SJSA1 (cell line): ENCODE measurements around the gene VWA8. TPM values are rescaled to one million over a fixed set of nuclear protein-coding genes. Genes with fewer than 3 reads are reported as not detected.

ENCODE experiments used
- DNase-seq, 2 experiments: peaks; one replicate each; pipeline ENCODE4 v3.0.0-alpha.2; 2015 to 2020; ENCODE audit warnings: low spot score in 2 of 2, low read depth in 1 of 2
- H3K27ac ChIP-seq: fragments of 250-450 bp; sonication (Bioruptor Pico); 2 replicates; pipeline ENCODE4 v1.5.1; 2020; ENCODE audit warnings: mild to moderate bottlenecking, moderate library complexity
- H3K27me3 ChIP-seq: fragments of 250-450 bp; sonication (Bioruptor Pico); replicated peaks from 2 replicates; pipeline ENCODE4 v1.5.1; 2020; ENCODE audit warnings: mild to moderate bottlenecking, moderate library complexity
- H3K36me3 ChIP-seq: fragments of 250-450 bp; sonication (Bioruptor Pico); 2 replicates; pipeline ENCODE4 v1.5.1; 2020; ENCODE audit warnings: mild to moderate bottlenecking
- H3K4me1 ChIP-seq: fragments of 250-450 bp; sonication (Bioruptor Pico); replicated peaks from 2 replicates; pipeline ENCODE4 v1.6.1; 2021; ENCODE audit warnings: mild to moderate bottlenecking
- H3K4me3 ChIP-seq: fragments of 250-450 bp; sonication (Bioruptor Pico); 2 replicates; pipeline ENCODE4 v1.5.1; 2020; ENCODE audit warnings: mild to moderate bottlenecking
- H3K9me3 ChIP-seq: fragments of 250-450 bp; sonication (Bioruptor Pico); replicated peaks from 2 replicates; pipeline ENCODE4 v1.5.1; 2020; ENCODE audit warnings: mild to moderate bottlenecking
- total RNA-seq: library from RNA; depleted of rRNA; stranded (reverse); fragments of >200 nt; shearing (Covaris generic); gene quantifications from 2 replicates; pipeline ENCODE4 v1.2.3, GENCODE V29; 2014

VWA8 gene
- total RNA-seq, 1 experiment from 2014 or later = 8.6 TPM

DNA sequence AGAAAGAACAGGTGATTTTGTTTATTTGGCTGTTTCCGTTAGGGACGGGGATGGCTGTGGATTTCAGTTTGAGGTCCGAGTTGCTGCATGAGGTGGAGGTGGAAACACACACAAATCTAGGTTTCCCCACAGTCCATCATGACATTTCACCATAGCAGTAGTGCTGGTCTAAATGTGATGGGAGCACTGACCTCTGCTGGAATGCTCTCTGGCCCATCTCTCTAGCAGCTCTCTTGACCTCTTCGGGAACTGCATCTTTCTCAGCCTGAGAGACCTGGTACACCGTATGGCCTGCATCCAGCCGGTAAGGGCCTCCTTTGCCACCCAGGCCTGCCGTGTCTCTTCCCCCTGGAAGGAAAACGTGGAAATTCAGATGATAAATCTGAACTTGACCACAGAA lies 349.5 kb downstream of the VWA8 start:
- Histone ChIP-seq H3K4me3 (no peak overlapping the region), H3K27me3 (no peaks in the 10 kb centered on the region), H3K27ac (peak overlapping the region; percentile 71), H3K9me3 (no peaks in the 10 kb centered on the region), H3K36me3 (peaks cover 4% of the 10 kb centered on the region), H3K4me1 (peaks cover 44% of the 10 kb centered on the region)
- no peak for DNase-seq

DNA sequence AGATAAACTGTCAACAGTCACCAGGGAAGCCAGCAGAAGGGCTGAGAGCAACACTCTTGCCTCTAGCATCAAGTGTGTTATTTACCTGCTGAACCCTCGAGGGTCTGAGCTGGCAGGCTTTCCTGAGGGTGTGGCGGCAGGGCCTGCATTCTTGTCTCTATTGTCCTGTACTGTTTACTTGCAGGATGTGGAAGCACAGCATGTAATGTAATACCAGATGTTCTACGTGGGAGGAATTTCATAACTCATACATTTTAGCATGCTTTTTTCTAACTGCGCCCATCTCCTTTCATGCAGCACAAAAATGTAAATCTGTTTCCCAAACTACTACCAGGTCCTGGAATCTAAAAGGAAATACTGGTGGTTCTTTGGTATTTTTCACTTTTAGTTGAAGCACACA lies 350.5 kb downstream of the VWA8 start:
- H3K36me3 ChIP-seq = peaks cover 4% of the 10 kb centered on the region
- H3K4me1 ChIP-seq = peaks cover 44% of the 10 kb centered on the region
- H3K27me3 ChIP-seq = no peaks in the 10 kb centered on the region
- no peak overlapping the region for H3K4me3 ChIP-seq
- no peaks in the 10 kb centered on the region for H3K9me3 ChIP-seq
- peak overlapping the region; percentile 71 for H3K27ac ChIP-seq
- DNase-seq = peak; percentile 60 to 67

GRCh38 chr13:41609828-41610227 lies 351.1 kb downstream of the VWA8 start:
- Histone ChIP-seq H3K4me1 (peaks cover 41% of the 10 kb centered on the region), H3K36me3 (peaks cover 4% of the 10 kb centered on the region), H3K27me3 (no peaks in the 10 kb centered on the region), H3K4me3 (no peak overlapping the region), H3K9me3 (no peaks in the 10 kb centered on the region), H3K27ac (peak overlapping the region; percentile 71)
- no peak for DNase-seq

DNA sequence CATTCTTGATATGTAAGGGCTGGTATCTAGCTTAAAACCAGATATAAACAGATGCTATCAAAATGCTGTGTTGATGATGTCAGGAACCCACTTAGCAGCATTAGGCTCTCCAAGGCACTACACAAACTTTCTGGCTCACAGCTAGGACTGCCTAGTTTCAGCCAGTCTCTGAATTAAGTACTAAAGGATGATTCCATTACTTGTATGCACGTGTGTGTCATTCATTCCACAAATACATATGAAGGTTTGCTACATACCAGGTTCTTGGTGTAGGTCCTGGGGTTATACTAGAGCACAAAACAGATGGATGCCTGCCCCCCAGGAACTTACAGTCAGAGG lies 352.1 kb downstream of the VWA8 start:
- no peak overlapping the region for H3K27ac ChIP-seq
- H3K4me3 ChIP-seq = no peak overlapping the region
- no peak for DNase-seq
- peaks cover under 1% of the 10 kb centered on the region; the same call in 1 of the 2 replicates for H3K36me3 ChIP-seq
- H3K9me3 ChIP-seq = no peaks in the 10 kb centered on the region
- no peaks in the 10 kb centered on the region for H3K27me3 ChIP-seq
- peaks cover 31% of the 10 kb centered on the region for H3K4me1 ChIP-seq

DNA sequence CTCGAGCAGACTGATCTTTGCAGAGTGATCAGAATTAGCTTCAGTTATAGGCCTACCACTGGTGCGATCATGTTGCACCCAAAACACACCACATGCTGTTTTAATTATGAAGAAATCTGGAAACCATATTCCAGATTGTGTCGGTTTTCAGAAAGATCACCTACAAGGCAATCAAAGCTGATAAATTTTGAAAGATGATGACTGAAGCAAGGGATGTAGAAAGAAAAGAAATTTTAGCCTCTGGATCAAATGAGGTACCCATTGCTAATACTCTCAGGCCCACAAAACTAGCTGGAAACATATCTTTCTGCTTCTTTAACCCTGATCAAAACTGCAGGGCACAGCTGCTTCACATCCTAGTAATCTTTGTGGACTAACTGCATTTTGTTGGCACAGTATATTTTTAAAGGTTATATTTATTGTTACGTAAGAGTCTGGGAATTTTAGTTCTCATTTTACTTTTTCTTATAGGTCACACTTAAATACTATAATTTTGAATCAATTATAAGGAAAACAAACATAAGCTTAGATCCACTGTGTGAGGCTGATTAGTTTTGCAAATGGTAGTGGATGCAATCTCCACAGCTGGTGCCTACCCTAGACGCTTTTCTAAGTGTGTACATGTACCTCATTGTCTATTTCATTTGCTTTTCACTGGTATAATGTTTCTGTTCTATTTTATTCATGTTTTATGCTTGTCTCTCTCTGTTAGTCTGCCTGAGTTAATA lies 352.6 kb downstream of the VWA8 start:
- no peak overlapping the region for H3K27ac ChIP-seq
- no peak for DNase-seq
- peaks cover 3% of the 10 kb centered on the region for H3K36me3 ChIP-seq
- no peaks in the 10 kb centered on the region for H3K9me3 ChIP-seq
- peaks cover 25% of the 10 kb centered on the region for H3K4me1 ChIP-seq
- no peak overlapping the region for H3K4me3 ChIP-seq
- H3K27me3 ChIP-seq = no peaks in the 10 kb centered on the region

GRCh38 chr13:41606646-41607045 lies 354.3 kb downstream of the VWA8 start:
- Histone ChIP-seq H3K27me3 (no peaks in the 10 kb centered on the region), H3K27ac (no peak overlapping the region), H3K36me3 (peaks cover 3% of the 10 kb centered on the region), H3K4me1 (peaks cover 20% of the 10 kb centered on the region), H3K4me3 (no peak overlapping the region), H3K9me3 (no peaks in the 10 kb centered on the region)
- no peak for DNase-seq

DNA sequence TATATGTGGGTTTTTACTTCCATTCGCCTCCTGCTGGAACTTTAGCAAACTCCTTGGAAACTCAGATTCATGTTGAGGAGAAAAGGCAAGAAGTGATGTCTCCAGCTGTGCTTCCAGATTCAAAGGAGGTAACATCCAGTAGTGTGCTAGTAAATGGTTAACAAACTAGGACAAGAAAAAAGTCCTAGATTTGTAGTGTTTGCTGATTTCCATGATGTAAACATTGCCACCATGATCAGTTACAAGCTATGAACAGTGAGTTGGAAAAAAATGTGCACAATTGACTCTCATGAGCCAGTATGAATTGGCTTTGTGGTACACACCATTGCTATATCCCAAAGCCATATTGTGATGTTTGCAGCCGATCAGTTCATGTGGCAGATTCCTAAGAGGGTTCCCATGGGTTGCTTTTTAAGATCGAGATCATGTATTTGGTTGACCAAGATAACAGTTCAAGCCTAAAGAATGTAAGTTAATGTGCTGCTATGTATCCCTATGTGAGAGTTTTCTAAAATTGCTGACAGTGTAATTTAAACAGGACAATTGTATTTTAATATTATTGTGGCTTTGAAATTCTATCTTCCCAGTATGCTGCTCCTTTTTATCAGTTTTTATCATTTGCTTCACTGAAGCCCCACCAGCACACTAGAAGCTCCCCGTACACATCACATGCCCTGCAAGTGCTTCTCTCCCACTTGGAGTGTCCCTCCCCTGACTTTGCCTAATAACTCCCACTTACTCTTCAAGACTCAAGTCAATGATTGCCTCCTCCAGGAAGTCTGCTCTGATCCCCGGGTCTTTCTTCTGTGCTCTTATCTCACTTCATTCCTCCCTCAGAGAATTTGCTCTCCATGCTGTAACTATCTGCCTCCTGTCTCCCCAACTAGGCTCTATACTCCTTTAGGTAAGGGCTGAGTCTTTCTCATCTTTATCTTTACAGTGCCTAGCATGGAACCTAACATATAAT lies 355.3 kb downstream of the VWA8 start:
- Histone ChIP-seq H3K9me3 (no peaks in the 10 kb centered on the region), H3K4me1 (peaks cover 9% of the 10 kb centered on the region), H3K27me3 (no peaks in the 10 kb centered on the region), H3K36me3 (peaks cover 3% of the 10 kb centered on the region), H3K27ac (no peak overlapping the region), H3K4me3 (no peak overlapping the region)
- no peak for DNase-seq

DNA sequence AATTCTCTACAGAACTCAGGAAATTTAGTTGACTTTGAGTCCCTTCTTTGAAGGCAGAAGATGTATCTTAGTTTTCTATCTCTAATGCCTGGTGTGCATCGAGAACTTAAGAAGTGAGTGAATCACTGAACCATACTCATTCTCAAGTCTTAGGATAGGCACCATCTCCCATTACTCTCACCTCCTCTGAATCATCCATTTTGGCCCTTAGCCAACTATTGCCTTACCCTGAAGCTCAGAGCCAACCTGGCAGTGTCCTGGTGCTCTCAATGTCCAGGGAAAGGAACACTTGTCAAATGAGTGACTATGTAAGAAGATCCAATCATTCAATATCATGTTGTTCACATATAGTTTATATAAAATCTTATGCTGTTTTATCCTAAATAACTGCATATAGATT lies 357.0 kb downstream of the VWA8 start:
- no peak for DNase-seq
- no peak overlapping the region for H3K4me3 ChIP-seq
- H3K36me3 ChIP-seq = peaks cover 3% of the 10 kb centered on the region
- no peaks in the 10 kb centered on the region for H3K9me3 ChIP-seq
- no peaks in the 10 kb centered on the region for H3K4me1 ChIP-seq
- no peaks in the 10 kb centered on the region for H3K27me3 ChIP-seq
- no peak overlapping the region for H3K27ac ChIP-seq

- H3K27me3 ChIP-seq = no peaks in the 10 kb centered on the region
Observed at GRCh38 chr13:41601718-41602445, 359.0 kb downstream of the VWA8 start.

GRCh38 chr13:41599619-41600018 lies 361.3 kb downstream of the VWA8 start:
- Histone ChIP-seq H3K27ac (no peak overlapping the region), H3K9me3 (no peaks in the 10 kb centered on the region), H3K4me1 (peaks cover 20% of the 10 kb centered on the region), H3K27me3 (no peaks in the 10 kb centered on the region), H3K36me3 (peaks cover 3% of the 10 kb centered on the region; the same call in 1 of the 2 replicates), H3K4me3 (no peak overlapping the region)
- no peak for DNase-seq

More at GRCh38 chr13:41601718-41602445, 359.0 kb downstream of the VWA8 start:
- no peak for DNase-seq
- H3K36me3 ChIP-seq = peaks cover 3% of the 10 kb centered on the region; the same call in 1 of the 2 replicates
- H3K4me3 ChIP-seq = no peak overlapping the region
- no peaks in the 10 kb centered on the region for H3K9me3 ChIP-seq
- no peak overlapping the region for H3K27ac ChIP-seq
- no peaks in the 10 kb centered on the region for H3K4me1 ChIP-seq

- no peak for DNase-seq
- Histone ChIP-seq H3K9me3 (no peaks in the 10 kb centered on the region), H3K36me3 (no peaks in the 10 kb centered on the region), H3K4me1 (peaks cover 20% of the 10 kb centered on the region), H3K27me3 (no peaks in the 10 kb centered on the region), H3K27ac (no peak overlapping the region), H3K4me3 (no peak overlapping the region)
Observed at GRCh38 chr13:41597348-41598041, 363.4 kb downstream of the VWA8 start.

DNA sequence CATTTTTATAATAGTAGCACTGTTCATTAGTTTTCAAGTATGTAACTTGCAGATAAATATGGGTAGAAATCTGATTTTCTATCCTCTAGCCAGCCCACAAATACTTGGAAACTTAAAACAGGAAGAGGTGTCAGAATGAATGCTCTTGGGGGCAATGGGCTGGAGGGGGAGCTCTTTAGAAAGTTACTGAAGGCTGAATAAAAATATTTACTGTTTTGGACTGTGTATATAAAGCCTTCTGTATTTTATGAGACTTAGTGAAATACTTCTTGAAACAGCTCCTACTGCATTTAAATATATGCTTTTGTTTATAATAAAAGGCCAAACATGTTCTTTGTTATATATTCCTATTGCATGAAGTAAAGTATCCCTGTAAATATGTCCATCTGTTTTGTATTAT lies 364.7 kb downstream of the VWA8 start:
- Histone ChIP-seq H3K27me3 (no peaks in the 10 kb centered on the region), H3K4me3 (no peak overlapping the region), H3K27ac (no peak overlapping the region), H3K4me1 (peaks cover 20% of the 10 kb centered on the region), H3K9me3 (no peaks in the 10 kb centered on the region), H3K36me3 (no peaks in the 10 kb centered on the region)
- no peak for DNase-seq

DNA sequence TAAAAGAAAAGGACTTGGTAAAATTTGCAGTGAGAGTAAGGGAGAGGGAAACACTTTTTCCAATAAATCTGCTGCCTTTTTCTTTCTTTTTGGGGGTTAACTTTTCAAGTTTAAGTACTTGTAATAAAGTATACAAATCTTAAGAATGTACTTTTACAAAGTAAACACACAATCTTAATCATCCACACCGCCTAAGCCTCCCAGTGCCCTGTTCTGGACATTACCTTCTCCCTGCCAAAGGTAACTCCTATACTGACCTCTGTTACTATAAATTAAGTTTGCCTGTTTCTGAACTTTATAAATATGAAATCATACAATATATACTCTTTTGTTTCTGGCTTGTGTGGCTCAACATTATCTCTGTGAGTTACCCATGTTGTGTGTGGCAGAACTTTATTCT lies 365.6 kb downstream of the VWA8 start:
- no peaks in the 10 kb centered on the region for H3K36me3 ChIP-seq
- peaks cover 27% of the 10 kb centered on the region for H3K4me1 ChIP-seq
- no peak overlapping the region for H3K27ac ChIP-seq
- H3K9me3 ChIP-seq = no peaks in the 10 kb centered on the region
- DNase-seq = no peak
- H3K4me3 ChIP-seq = no peak overlapping the region
- no peaks in the 10 kb centered on the region for H3K27me3 ChIP-seq
